PFSK-1 (cell line): ENCODE measurements around the gene WBP4.

Source experiments
- POLR2AphosphoS5 ChIP-seq: IDR thresholded peaks from 2 replicates; pipeline ENCODE4 v1.6.1; 2012; ENCODE audit warnings: low read depth, mild to moderate bottlenecking, control low read depth, low read length, moderate library complexity
- TAF1 ChIP-seq: IDR thresholded peaks from 2 replicates; pipeline ENCODE4 v1.6.1; 2012; ENCODE audit warnings: low read length, control low read depth, borderline replicate concordance; ENCODE audit not compliant: insufficient read depth
- TF ChIP-seq, protein P1 (sequence below), 2 experiments: IDR thresholded peaks; 2 replicates each; pipeline versions ENCODE4 v1.6.1 to v1.8.0; 2011 to 2012; ENCODE audit warnings: low read depth in 2 of 2, low read length in 2 of 2, control low read depth in 1 of 2, inconsistent platforms in 1 of 2, mild to moderate bottlenecking in 1 of 2, moderate library complexity in 1 of 2; ENCODE audit not compliant: insufficient read depth in 1 of 2

DNA sequence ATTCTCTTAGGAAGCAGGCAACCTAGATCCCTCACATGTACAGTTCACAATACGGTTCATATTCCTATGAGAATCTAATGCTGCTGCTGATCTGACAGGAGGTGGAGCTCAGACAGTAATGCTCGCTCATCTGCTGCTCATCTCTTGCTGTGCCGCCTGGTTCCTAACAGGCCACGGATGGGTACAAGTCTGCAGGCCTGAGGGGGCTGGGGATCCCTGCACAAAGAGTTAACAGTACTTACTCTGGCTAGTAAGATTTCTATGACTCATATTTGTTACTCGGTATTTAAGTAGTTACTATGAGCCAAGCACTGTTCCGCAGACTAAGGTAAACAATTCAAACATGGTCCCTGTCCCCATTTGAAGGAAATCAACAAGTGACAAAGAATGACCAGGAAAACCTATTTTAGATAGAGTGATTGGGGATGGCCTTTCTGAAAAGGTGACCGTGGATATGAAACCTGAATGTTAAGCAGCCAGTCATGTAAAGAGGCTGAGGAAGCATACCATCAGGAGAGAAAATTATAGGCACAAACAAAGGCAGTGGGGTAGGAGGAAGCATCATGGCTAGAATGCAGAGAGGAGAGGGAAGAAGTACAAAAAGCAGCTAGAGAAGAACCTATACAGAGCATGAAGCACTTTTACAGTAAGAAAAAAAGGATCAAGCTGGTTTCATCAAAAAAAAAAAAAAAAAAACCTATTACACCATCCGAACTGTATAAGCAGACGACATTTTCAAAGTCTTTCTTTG, 20.6 kb upstream of the WBP4 start:
- no peak for TF ChIP-seq TAF1
- TF ChIP-seq, protein P1, sequence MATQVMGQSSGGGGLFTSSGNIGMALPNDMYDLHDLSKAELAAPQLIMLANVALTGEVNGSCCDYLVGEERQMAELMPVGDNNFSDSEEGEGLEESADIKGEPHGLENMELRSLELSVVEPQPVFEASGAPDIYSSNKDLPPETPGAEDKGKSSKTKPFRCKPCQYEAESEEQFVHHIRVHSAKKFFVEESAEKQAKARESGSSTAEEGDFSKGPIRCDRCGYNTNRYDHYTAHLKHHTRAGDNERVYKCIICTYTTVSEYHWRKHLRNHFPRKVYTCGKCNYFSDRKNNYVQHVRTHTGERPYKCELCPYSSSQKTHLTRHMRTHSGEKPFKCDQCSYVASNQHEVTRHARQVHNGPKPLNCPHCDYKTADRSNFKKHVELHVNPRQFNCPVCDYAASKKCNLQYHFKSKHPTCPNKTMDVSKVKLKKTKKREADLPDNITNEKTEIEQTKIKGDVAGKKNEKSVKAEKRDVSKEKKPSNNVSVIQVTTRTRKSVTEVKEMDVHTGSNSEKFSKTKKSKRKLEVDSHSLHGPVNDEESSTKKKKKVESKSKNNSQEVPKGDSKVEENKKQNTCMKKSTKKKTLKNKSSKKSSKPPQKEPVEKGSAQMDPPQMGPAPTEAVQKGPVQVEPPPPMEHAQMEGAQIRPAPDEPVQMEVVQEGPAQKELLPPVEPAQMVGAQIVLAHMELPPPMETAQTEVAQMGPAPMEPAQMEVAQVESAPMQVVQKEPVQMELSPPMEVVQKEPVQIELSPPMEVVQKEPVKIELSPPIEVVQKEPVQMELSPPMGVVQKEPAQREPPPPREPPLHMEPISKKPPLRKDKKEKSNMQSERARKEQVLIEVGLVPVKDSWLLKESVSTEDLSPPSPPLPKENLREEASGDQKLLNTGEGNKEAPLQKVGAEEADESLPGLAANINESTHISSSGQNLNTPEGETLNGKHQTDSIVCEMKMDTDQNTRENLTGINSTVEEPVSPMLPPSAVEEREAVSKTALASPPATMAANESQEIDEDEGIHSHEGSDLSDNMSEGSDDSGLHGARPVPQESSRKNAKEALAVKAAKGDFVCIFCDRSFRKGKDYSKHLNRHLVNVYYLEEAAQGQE (IDR thresholded peaks at IDR 0.05; ENCODE audit: insufficient read depth in 1 of 2, low read depth in 2 of 2, low read length in 2 of 2) = no peak
- no peak for TF ChIP-seq POLR2AphosphoS5
